MM.1S (cell line): ENCODE results near the gene ERCC6.

Source experiments
- DNase-seq: peaks from one replicate; pipeline ENCODE4 v3.0.0-alpha.2; 2015
- H2AFZ ChIP-seq: fragments of 300-600 bp; sonication (generic); 2 replicates; pipeline ENCODE4 v1.6.0; 2016; ENCODE audit warnings: antibody characterized with exemption, low read length
- H3F3A ChIP-seq: fragments of 300-600 bp; sonication (generic); 2 replicates; pipeline ENCODE4 v1.6.1; 2016; ENCODE audit warnings: mild to moderate bottlenecking, antibody characterized with exemption, low read length, moderate library complexity, mixed read lengths; ENCODE audit not compliant: insufficient read depth
- H3K27ac ChIP-seq: fragments of 300-600 bp; sonication (generic); 2 replicates; pipeline ENCODE4 v1.5.1; 2016; ENCODE audit warnings: mild to moderate bottlenecking, low read length
- H3K27me3 ChIP-seq: fragments of 300-600 bp; sonication (generic); replicated peaks from 2 replicates; pipeline ENCODE4 v1.6.0; 2016; ENCODE audit warnings: low read length; ENCODE audit not compliant: insufficient read depth
- H3K36me3 ChIP-seq: fragments of 300-600 bp; sonication (generic); replicated peaks from 2 replicates; pipeline ENCODE4 v1.6.1; 2016; ENCODE audit warnings: mild to moderate bottlenecking, low read length, mixed read lengths; ENCODE audit not compliant: insufficient read depth
- H3K4me1 ChIP-seq: fragments of 300-600 bp; sonication (generic); 2 replicates; pipeline ENCODE4 v1.6.1; 2016; ENCODE audit warnings: low read length, mixed read lengths
- H3K4me2 ChIP-seq: fragments of 300-600 bp; sonication (generic); 2 replicates; pipeline ENCODE4 v1.6.0; 2016; ENCODE audit warnings: low read depth, low read length
- H3K4me3 ChIP-seq: fragments of 300-600 bp; sonication (generic); 2 replicates; pipeline ENCODE4 v1.5.1; 2016; ENCODE audit warnings: low read length, mixed read lengths
- H3K79me2 ChIP-seq: fragments of 300-600 bp; sonication (generic); 2 replicates; pipeline ENCODE4 v1.6.1; 2016; ENCODE audit warnings: mixed run types, low read length, mixed read lengths
- H3K9ac ChIP-seq: fragments of 300-600 bp; sonication (generic); 2 replicates; pipeline ENCODE4 v1.6.1; 2016; ENCODE audit warnings: low read length, mixed read lengths
- H3K9me2 ChIP-seq: fragments of 300-600 bp; sonication (generic); replicated peaks from 2 replicates; pipeline ENCODE4 v1.6.1; 2016; ENCODE audit warnings: mild to moderate bottlenecking, low read length, mixed read lengths; ENCODE audit not compliant: insufficient read depth
- H3K9me3 ChIP-seq: fragments of 300-600 bp; sonication (generic); replicated peaks from 2 replicates; pipeline ENCODE4 v1.6.1; 2016; ENCODE audit warnings: mild to moderate bottlenecking, low read length, mixed read lengths; ENCODE audit not compliant: insufficient read depth
- H4K20me1 ChIP-seq: fragments of 300-600 bp; sonication (generic); 2 replicates; pipeline ENCODE4 v1.6.1; 2016; ENCODE audit warnings: mild to moderate bottlenecking, low read length, moderate library complexity, mixed read lengths; ENCODE audit not compliant: insufficient read depth
- EZH2 ChIP-seq: fragments of 300-600 bp; sonication (generic); optimal IDR thresholded peaks from 2 replicates; pipeline ENCODE3; 2017; ENCODE audit warnings: low read depth, mild to moderate bottlenecking, antibody characterized with exemption, low read length, mixed read lengths
- EZH2phosphoT487 ChIP-seq: fragments of 300-600 bp; sonication (generic); IDR thresholded peaks from 2 replicates; pipeline ENCODE4 v1.6.1; 2018; ENCODE audit warnings: antibody characterized with exemption, low read length
- TF ChIP-seq, protein P1 (sequence below): fragments of 300-600 bp; sonication (generic); IDR thresholded peaks from 2 replicates; pipeline ENCODE4 v1.5.1; 2016; ENCODE audit warnings: antibody characterized with exemption, low read length, mixed read lengths

The ERCC6 gene

DNA sequence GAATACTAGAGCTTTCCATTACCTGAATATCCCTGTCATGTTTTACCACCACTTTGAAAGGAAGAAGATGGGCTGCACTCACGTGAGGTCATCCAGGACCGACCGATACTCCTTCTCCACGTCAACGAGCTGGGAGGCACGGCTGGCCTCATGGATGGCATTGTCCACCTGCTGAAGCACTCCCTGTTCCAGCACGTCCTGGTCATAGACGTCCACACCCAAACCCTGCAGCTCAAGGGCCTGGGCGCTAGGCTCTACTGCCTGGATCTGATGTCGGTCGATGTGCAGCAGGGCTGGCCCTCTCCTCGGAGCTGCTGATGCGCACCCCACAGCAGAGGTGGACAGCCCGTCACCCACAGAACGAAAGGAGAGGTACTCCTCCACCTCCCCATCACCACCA lies 6.5 kb downstream of the ERCC6 start:
- no peaks in the 10 kb centered on the region for H3K36me3 ChIP-seq
- no peaks in the 10 kb centered on the region for H3K9me3 ChIP-seq
- H3K27ac ChIP-seq = no peak overlapping the region
- peaks cover 15% of the 10 kb centered on the region for H3K4me1 ChIP-seq
- no peak overlapping the region for H3K9ac ChIP-seq
- H3K9me2 ChIP-seq = no peaks in the 10 kb centered on the region
- TF ChIP-seq, protein P1, sequence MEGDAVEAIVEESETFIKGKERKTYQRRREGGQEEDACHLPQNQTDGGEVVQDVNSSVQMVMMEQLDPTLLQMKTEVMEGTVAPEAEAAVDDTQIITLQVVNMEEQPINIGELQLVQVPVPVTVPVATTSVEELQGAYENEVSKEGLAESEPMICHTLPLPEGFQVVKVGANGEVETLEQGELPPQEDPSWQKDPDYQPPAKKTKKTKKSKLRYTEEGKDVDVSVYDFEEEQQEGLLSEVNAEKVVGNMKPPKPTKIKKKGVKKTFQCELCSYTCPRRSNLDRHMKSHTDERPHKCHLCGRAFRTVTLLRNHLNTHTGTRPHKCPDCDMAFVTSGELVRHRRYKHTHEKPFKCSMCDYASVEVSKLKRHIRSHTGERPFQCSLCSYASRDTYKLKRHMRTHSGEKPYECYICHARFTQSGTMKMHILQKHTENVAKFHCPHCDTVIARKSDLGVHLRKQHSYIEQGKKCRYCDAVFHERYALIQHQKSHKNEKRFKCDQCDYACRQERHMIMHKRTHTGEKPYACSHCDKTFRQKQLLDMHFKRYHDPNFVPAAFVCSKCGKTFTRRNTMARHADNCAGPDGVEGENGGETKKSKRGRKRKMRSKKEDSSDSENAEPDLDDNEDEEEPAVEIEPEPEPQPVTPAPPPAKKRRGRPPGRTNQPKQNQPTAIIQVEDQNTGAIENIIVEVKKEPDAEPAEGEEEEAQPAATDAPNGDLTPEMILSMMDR = no peak
- no peak for TF ChIP-seq EZH2
- no peak for DNase-seq
- no peaks in the 10 kb centered on the region for H3K27me3 ChIP-seq
- 0 out of 2 replicates have a peak, but pooled peaks cover 3% of the 10 kb centered on the region for H4K20me1 ChIP-seq
- no peak overlapping the region for H3K4me2 ChIP-seq
- no peak overlapping the region for H2AFZ ChIP-seq
- no peak overlapping the region for H3K4me3 ChIP-seq
- peaks cover 10% of the 10 kb centered on the region for H3F3A ChIP-seq
- peaks cover 35% of the 10 kb centered on the region for H3K79me2 ChIP-seq

DNA sequence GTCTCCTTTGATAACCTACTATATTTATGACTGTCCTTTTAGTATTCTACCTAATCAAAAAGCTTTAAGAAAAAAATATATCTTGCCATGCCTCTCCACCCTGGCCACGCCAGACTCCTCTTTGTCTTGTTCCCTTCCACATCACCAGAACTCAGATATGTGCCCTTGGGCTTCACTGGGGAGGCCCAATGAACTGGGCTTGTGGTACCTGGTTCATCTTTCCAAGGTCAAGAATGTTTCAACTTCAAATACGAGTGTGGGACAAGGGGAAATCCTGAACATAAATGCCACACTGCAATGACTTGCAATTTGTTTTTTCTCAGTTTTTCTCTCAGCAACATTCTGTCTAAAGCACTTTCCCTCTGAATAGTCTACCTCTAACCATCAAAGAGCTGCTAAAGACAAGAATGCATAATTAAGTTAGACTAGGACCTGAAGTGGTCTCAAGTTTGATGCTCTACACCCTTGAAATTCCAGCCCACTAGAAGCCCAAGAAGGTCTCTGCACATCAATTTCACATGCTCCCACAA lies 9.9 kb downstream of the ERCC6 start:
- Histone ChIP-seq H3K27me3 (no peaks in the 10 kb centered on the region), H4K20me1 (no peaks in the 10 kb centered on the region), H3K79me2 (peaks cover 18% of the 10 kb centered on the region), H3K4me1 (no peaks in the 10 kb centered on the region), H3K9me2 (no peaks in the 10 kb centered on the region), H3F3A (no peaks in the 10 kb centered on the region), H3K27ac (no peak overlapping the region), H3K9ac (no peak overlapping the region), H3K36me3 (no peaks in the 10 kb centered on the region), H3K4me2 (no peak overlapping the region), H3K4me3 (no peak overlapping the region), H2AFZ (no peak overlapping the region), H3K9me3 (no peaks in the 10 kb centered on the region)
- TF ChIP-seq EZH2phosphoT487 (no peak), EZH2 (no peak)
- TF ChIP-seq, protein P1 = no peak
- DNase-seq = no peak

DNA sequence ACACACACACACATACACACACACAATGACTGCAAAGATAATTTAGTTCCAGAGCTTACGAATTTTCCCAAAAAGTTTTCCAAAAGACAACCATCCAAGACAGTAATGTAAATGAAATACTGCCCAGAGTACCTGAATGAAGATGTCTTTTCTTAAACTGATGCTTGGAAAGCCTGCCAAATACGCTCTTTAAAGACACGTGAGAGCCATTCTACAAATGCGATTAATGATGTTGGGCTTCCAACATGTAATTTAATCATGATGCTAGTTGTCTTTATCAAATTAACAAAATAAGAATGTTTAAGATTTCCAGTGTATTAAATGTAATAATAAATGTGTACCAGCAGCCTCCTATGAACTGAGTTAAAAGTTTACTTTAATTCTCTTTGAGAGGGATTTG lies 11.1 kb downstream of the ERCC6 start:
- Histone ChIP-seq H2AFZ (no peak overlapping the region), H3F3A (no peaks in the 10 kb centered on the region), H3K9me3 (no peaks in the 10 kb centered on the region), H3K9ac (no peak overlapping the region), H3K9me2 (no peaks in the 10 kb centered on the region), H4K20me1 (no peaks in the 10 kb centered on the region), H3K27ac (no peak overlapping the region), H3K4me2 (no peak overlapping the region), H3K79me2 (peaks cover 10% of the 10 kb centered on the region), H3K4me1 (no peaks in the 10 kb centered on the region), H3K4me3 (no peak overlapping the region), H3K36me3 (no peaks in the 10 kb centered on the region), H3K27me3 (no peaks in the 10 kb centered on the region)
- DNase-seq = no peak
- TF ChIP-seq EZH2phosphoT487 = no peak
- no peak for TF ChIP-seq EZH2
- TF ChIP-seq, protein P1 = no peak
